Common myeloid progenitor, CD34-positive (primary cell): ENCODE measurements around the gene MACO1.
"Not testable (repeated sequence)": the region's sequence is repeated elsewhere in the genome, so short reads cannot be mapped to it uniquely, and the experiment has no call there.

ENCODE experiments used
- CTCF ChIA-PET: fragments of 350-600 bp; sonication (Branson Sonifier 250); formaldehyde crosslinking; loops from one replicate; lab custom pipeline; 2021; ENCODE audit warnings: antibody characterized with exemption; lab: Charles Lee
- POLR2A ChIA-PET: fragments of 350-600 bp; sonication (Branson Sonifier 250); formaldehyde crosslinking; loops from one replicate; lab custom pipeline; 2021; ENCODE audit warnings: antibody characterized with exemption; lab: Charles Lee
- DNase-seq, 3 donors: peaks; one replicate each; pipeline versions ENCODE4 v3.0.0 to v3.0.0-alpha.2; 2013
- H3K27ac ChIP-seq, 2 experiments: 1 replicate in 1 of 2; 2 replicates in 1 of 2; pipeline ENCODE4 v1.7.0; 2013; ENCODE audit warnings: inconsistent platforms in 2 of 2, low read length in 2 of 2, mild to moderate bottlenecking in 2 of 2, low read depth in 1 of 2, moderate library complexity in 1 of 2; ENCODE audit not compliant: severe bottlenecking in 2 of 2, insufficient read depth in 1 of 2, poor library complexity in 1 of 2
- H3K27me3 ChIP-seq, 5 experiments: replicated peaks in 2 of 5; 1 replicate in 3 of 5; 2 replicates in 2 of 5; pipeline versions ENCODE4 v1.6.1 to v1.7.0; 2013; ENCODE audit warnings: low read length in 4 of 5, mild to moderate bottlenecking in 2 of 5, moderate library complexity in 2 of 5, inconsistent platforms in 1 of 5; ENCODE audit not compliant: insufficient read depth in 5 of 5, control insufficient read depth in 4 of 5
- H3K36me3 ChIP-seq, 4 experiments: 1 replicate in 2 of 4; 2 replicates in 2 of 4; pipeline versions ENCODE4 v1.6.1 to v1.7.0; 2013; ENCODE audit warnings: low read length in 3 of 4, control low read depth in 1 of 4, mild to moderate bottlenecking in 1 of 4; ENCODE audit not compliant: control insufficient read depth in 4 of 4, insufficient read depth in 4 of 4
- H3K4me1 ChIP-seq, 4 experiments: 1 replicate in 3 of 4; 2 replicates in 1 of 4; pipeline versions ENCODE4 v1.6.1 to v1.7.1; 2013; ENCODE audit warnings: low read length in 3 of 4, mild to moderate bottlenecking in 3 of 4, control low read depth in 1 of 4, inconsistent platforms in 1 of 4, moderate library complexity in 1 of 4; ENCODE audit not compliant: control insufficient read depth in 4 of 4, insufficient read depth in 4 of 4; ENCODE audit errors: control extremely low read depth in 1 of 4
- H3K4me3 ChIP-seq, 7 experiments: 1 replicate in 4 of 7; 2 replicates in 3 of 7; pipeline versions ENCODE4 v1.5.1 to v1.7.0; 2013; ENCODE audit warnings: mild to moderate bottlenecking in 7 of 7, low read length in 6 of 7, moderate library complexity in 6 of 7, inconsistent platforms in 2 of 7, low read depth in 2 of 7, control low read depth in 1 of 7; ENCODE audit not compliant: insufficient read depth in 4 of 7, control insufficient read depth in 1 of 7; ENCODE audit errors: extremely low read depth in 1 of 7
- H3K9me3 ChIP-seq, 5 experiments: 1 replicate in 4 of 5; 2 replicates in 1 of 5; pipeline versions ENCODE4 v1.6.1 to v1.7.1; 2013; ENCODE audit warnings: low read length in 4 of 5, mild to moderate bottlenecking in 2 of 5, inconsistent platforms in 1 of 5, low read depth in 1 of 5, moderate library complexity in 1 of 5; ENCODE audit not compliant: control insufficient read depth in 4 of 5, insufficient read depth in 2 of 5; ENCODE audit errors: control extremely low read depth in 1 of 5
- WGBS: methylation state at CpG from one replicate; pipeline ENCODE4 v1.1.5; 2013; ENCODE audit not compliant: insufficient coverage; 5-methylcytosine and 5-hydroxymethylcytosine counted together

Gene MACO1

GRCh38 chr1:25456502-25456901 lies 25.8 kb downstream of the MACO1 start:
- Histone ChIP-seq H3K27me3 (no peaks in the 10 kb centered on the region), H3K9me3 (no peaks in the 10 kb centered on the region), H3K4me1 (peaks cover 0 to 15% (median 5%) of the 10 kb centered on the region in 4 experiments), H3K36me3 (peaks cover 8 to 51% (median 25%) of the 10 kb centered on the region in 4 experiments), H3K27ac (no peak overlapping the region), H3K4me3 (no peak overlapping the region)
- CTCF ChIA-PET = interaction anchor here (1.0 kb wide), 1 partner anchor 9 kb away, joined by 3 read pairs; no protein-coding TSS in a partner anchor
- POLR2A ChIA-PET = interaction anchor here (0.7 kb wide), 1 partner anchor 146 kb away, joined by 3 read pairs; no protein-coding TSS in a partner anchor
- WGBS = 87% methylated on average over 3 of the region's 4 CpGs
- peak in 1 of 3 donors; percentile 23 for DNase-seq

DNA sequence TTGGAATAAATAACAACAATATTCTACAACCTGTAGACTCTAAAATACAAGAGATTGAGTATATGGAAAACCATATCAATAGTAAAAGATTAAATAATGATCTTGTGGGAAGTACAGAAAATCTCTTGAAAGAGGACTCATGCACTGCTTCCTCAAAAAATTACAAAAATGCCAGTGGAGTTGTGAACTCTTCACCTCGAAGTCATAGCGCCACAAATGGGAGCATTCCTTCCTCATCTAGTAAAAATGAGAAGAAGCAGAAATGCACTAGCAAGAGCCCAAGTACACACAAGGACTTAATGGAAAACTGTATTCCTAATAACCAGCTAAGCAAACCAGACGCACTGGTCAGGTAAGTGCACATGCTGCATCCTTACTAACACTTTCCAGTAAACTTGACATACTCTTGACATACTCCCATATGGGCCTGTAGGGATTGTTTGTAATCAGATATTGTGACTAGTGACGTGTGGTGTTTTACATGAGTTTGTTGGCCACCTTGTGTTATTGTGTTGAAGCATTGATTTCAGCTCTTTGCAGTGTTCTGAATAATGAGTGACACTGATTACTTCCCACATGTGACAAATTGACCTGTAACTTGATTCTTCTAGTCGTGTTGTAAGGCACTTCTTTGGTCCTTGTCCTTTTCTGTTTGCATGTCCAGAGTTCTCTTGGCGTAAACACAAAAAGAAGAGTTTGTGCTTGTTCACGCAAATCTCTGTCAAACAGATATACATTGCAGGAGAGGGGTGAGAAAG lies 28.0 kb downstream of the MACO1 start:
- Histone ChIP-seq H3K4me1 (peaks cover 6 to 24% (median 18%) of the 10 kb centered on the region in 4 experiments), H3K36me3 (peaks cover 8 to 51% (median 25%) of the 10 kb centered on the region in 4 experiments), H3K9me3 (no peaks in the 10 kb centered on the region), H3K4me3 (no peak overlapping the region), H3K27ac (no peak overlapping the region), H3K27me3 (no peaks in the 10 kb centered on the region)
- ChIA-PET POLR2A (no interaction called here), CTCF (no interaction called here)
- DNase-seq = no peak
- WGBS = 100% methylated on average over 2 of the region's 7 CpGs

- no peaks in the 10 kb centered on the region for H3K9me3 ChIP-seq
- peak overlapping the region in 1 of 2 experiments; percentile 40 for H3K27ac ChIP-seq
- H3K4me3 ChIP-seq = no peak overlapping the region
- no peaks in the 10 kb centered on the region for H3K27me3 ChIP-seq
- peaks cover 6 to 24% (median 19%) of the 10 kb centered on the region in 4 experiments for H3K4me1 ChIP-seq
- 90% methylated on average over 2 of the region's 3 CpGs for WGBS
- ChIA-PET POLR2A (no interaction called here), CTCF (no interaction called here)
- DNase-seq = no peak
- peaks cover 8 to 43% (median 22%) of the 10 kb centered on the region in 4 experiments for H3K36me3 ChIP-seq
Measured at GRCh38 chr1:25460020-25460419, 29.3 kb downstream of the MACO1 start.

- H3K9me3 ChIP-seq, H3K4me3 ChIP-seq, CTCF ChIA-PET, H3K27ac ChIP-seq, DNase-seq, H3K27me3 ChIP-seq, POLR2A ChIA-PET: not testable (repeated sequence)
- Histone ChIP-seq H3K36me3 (peaks cover 8 to 43% (median 24%) of the 10 kb centered on the region in 4 experiments), H3K4me1 (peaks cover 6 to 24% (median 19%) of the 10 kb centered on the region in 4 experiments)
- no CpG with 5 or more reads among the region's 4 CpGs for whole genome bisulfite sequencing
Measured at GRCh38 chr1:25460816-25461215, 30.1 kb downstream of the MACO1 start.

DNA sequence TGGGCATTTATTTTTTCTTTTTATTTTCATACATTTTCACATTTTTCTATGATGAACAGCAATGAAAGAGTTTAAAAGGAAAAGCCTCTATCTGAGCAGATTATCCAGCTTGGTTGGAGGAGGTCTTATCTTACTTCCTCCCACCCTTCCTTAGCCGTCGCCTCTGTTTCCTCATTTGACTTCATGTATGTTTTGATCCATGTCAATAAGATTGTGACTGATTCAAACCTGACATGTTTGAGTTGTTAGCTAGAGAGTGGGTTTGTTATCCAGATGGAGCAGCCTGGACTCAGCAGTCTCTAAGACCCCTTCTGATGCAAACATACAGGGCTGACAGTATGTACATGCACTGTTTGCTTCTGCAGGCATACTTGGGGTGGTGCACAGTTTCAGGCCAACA lies 31.2 kb downstream of the MACO1 start:
- DNase-seq = peak; percentile 43 to 78 (median 62)
- H3K27ac ChIP-seq = peak overlapping the region in 1 of 2 experiments; percentile 6
- WGBS = no CpG with 5 or more reads among the region's 2 CpGs
- POLR2A ChIA-PET = interaction anchor here (1.0 to 1.3 kb wide), 2 partner anchors 11 to 31 kb away, joined by 3 to 4 read pairs; partner anchors contain the start of gene MACO1
- peaks cover 6 to 24% (median 19%) of the 10 kb centered on the region in 4 experiments for H3K4me1 ChIP-seq
- H3K4me3 ChIP-seq = peak overlapping the region in 2 of 7 experiments; percentile 17 to 53
- no peaks in the 10 kb centered on the region for H3K9me3 ChIP-seq
- CTCF ChIA-PET = interaction anchor here (0.7 to 1.3 kb wide), 3 partner anchors 9 to 42 kb away, joined by 3 to 4 read pairs (median 3); no protein-coding TSS in a partner anchor
- H3K36me3 ChIP-seq = peaks cover 5 to 39% (median 20%) of the 10 kb centered on the region in 4 experiments
- H3K27me3 ChIP-seq = no peaks in the 10 kb centered on the region

GRCh38 chr1:25462732-25463131 lies 32.0 kb downstream of the MACO1 start:
- Histone ChIP-seq H3K4me1 (peaks cover 6 to 31% (median 22%) of the 10 kb centered on the region in 4 experiments), H3K27ac (peak overlapping the region in 1 of 2 experiments; percentile 36), H3K9me3 (no peaks in the 10 kb centered on the region), H3K4me3 (no peak overlapping the region), H3K27me3 (no peaks in the 10 kb centered on the region), H3K36me3 (peaks cover 5 to 33% (median 17%) of the 10 kb centered on the region in 4 experiments)
- 71% methylated on average over 1 of the region's 5 CpGs for WGBS
- ChIA-PET POLR2A (interaction anchor here (1.3 kb wide), 1 partner anchor 12 kb away, joined by 3 read pairs; no protein-coding TSS in a partner anchor), CTCF (interaction anchor here (0.7 to 1.4 kb wide), 4 partner anchors 8 to 42 kb away, joined by 3 to 6 read pairs (median 4); no protein-coding TSS in a partner anchor)
- DNase-seq = no peak
